Body of pancreas (tissue), 4 donors: Measurements from ENCODE around the gene ZNF275. TPM values are rescaled to one million over a fixed set of nuclear protein-coding genes. Genes with fewer than 3 reads are reported as not detected.

Experiments
- ATAC-seq: fragments of 150-250 bp; one replicate; pipeline ENCODE4 v1.9.1; 2016
- DNase-seq, 4 donors: peaks; one replicate each; pipeline ENCODE4 v3.0.0-alpha.2; 2019
- H3K27ac ChIP-seq, 4 donors: fragments of 200-600 bp; sonication (generic); 1 replicate in 3 of 4; 2 replicates in 1 of 4; pipeline versions ENCODE4 v1.5.1 to v1.6.1; 2016 to 2019; ENCODE audit warnings: mild to moderate bottlenecking in 1 of 4, mixed read lengths in 1 of 4, moderate library complexity in 1 of 4
- H3K27me3 ChIP-seq, 2 donors: fragments of 200-600 bp; sonication (generic); one replicate each; pipeline ENCODE4 v1.6.0; 2016; ENCODE audit warnings: mild to moderate bottlenecking in 1 of 2
- H3K36me3 ChIP-seq, 2 donors: fragments of 200-600 bp; sonication (generic); replicated peaks in 1 of 2; 2 replicates each; pipeline ENCODE4 v1.5.1; 2016; ENCODE audit warnings: low read depth in 2 of 2; ENCODE audit not compliant: insufficient read depth in 1 of 2
- H3K4me1 ChIP-seq: fragments of 200-600 bp; sonication (generic); one replicate; pipeline ENCODE4 v1.6.0; 2016
- H3K4me3 ChIP-seq, 2 donors: fragments of 200-600 bp; sonication (generic); 1 replicate in 1 of 2; 2 replicates in 1 of 2; pipeline ENCODE4 v1.5.1; 2016 to 2019
- H3K9me3 ChIP-seq, 3 donors: fragments of 200-600 bp; sonication (generic); 1 replicate in 2 of 3; 2 replicates in 1 of 3; pipeline ENCODE4 v1.5.1; 2016
- CTCF ChIP-seq, 7 experiments: fragments of 450-650 bp in 4 of 7; fragments of 200-600 bp in 3 of 7; sonication (generic) in 3 of 7; IDR thresholded peaks; one replicate each; pipeline ENCODE4 v1.5.1; 2016 to 2019; ENCODE audit warnings: antibody characterized with exemption in 7 of 7
- POLR2A ChIP-seq, 3 donors: fragments of 450-650 bp; IDR thresholded peaks; one replicate each; pipeline ENCODE4 v1.6.1; 2016; ENCODE audit warnings: antibody characterized with exemption in 3 of 3, mild to moderate bottlenecking in 2 of 3
- WGBS, 2 donors: methylation state at CpG; one replicate each; pipeline ENCODE4 v1.1.5; 2017; 5-methylcytosine and 5-hydroxymethylcytosine counted together
- intact Hi-C: fragments of 100-400 bp; cut with DNase I; formaldehyde crosslinking; loops from one replicate; pipeline ENCODE4 v1.15.1; 2023
- total RNA-seq, 2 donors: library from RNA; depleted of rRNA; stranded (reverse); fragments of >200 nt; gene quantifications; one replicate each; pipeline ENCODE4 v1.1.0, GENCODE V29; 2016

The ZNF275 gene
- total RNA-seq, 2 donors from 2014 or later: 8.0 to 12.2 TPM

DNA sequence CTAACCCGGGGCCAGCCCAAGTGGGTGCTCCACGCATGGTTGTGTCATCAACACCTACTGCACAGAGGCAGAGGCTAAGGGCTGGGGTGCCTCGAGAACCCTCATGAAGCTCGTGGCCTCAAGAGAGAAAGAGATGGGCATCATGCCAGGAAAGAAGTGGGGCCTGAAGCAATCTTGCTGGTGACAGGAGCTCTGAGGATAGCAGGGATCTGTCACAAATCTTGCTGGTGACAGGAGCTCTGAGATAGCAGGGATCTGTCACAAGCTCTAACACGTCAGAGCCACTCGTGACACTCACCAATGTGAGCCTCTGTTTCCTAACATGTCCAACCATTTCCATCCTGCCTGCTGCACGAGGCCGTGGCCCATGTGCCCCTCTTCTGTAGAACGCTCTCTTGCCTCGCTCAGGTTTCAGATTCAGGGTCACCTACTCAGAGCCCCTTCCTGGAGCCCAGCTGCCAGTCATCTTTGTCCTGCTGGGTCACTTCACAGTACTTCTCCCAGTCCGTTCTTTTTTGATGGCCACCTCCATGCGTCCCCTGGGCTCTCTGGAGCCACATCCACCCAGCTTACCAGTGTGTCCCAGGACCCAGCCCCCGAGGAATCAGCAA, 46.1 kb downstream of the ZNF275 start:
- Histone ChIP-seq H3K4me1 (peaks cover 16% of the 10 kb centered on the region), H3K27ac (no peak overlapping the region), H3K4me3 (no peak overlapping the region), H3K27me3 (no peaks in the 10 kb centered on the region), H3K36me3 (no peaks in the 10 kb centered on the region), H3K9me3 (no peaks in the 10 kb centered on the region)
- TF ChIP-seq POLR2A (IDR thresholded peaks at IDR 0.05): no peak
- no peak for TF ChIP-seq CTCF (IDR thresholded peaks at IDR 0.05)
- intact Hi-C loops: no loop called here
- 93% methylated on average over 5 to 10 of the region's 13 CpGs for WGBS, 2 donors
- ATAC-seq: no peak
- no peak for DNase-seq

GRCh38 chrX:153380691-153381090, 46.7 kb downstream of the ZNF275 start:
- H3K4me1 ChIP-seq: peaks cover 16% of the 10 kb centered on the region
- no peaks in the 10 kb centered on the region for H3K36me3 ChIP-seq
- no peak overlapping the region for H3K4me3 ChIP-seq
- H3K27ac ChIP-seq: peak overlapping the region in 2 of 4 donors; percentile 89 to 90
- no peaks in the 10 kb centered on the region for H3K27me3 ChIP-seq
- WGBS, 2 donors: 82% methylated on average over 7 of the region's 9 CpGs; no CpG with 5 or more reads in 1 of the 2 donors
- no peaks in the 10 kb centered on the region for H3K9me3 ChIP-seq
- no peak for ATAC-seq
- no peak for TF ChIP-seq CTCF (IDR thresholded peaks at IDR 0.05)
- no peak for TF ChIP-seq POLR2A (IDR thresholded peaks at IDR 0.05)
- intact Hi-C loops: no loop called here
- no peak for DNase-seq

GRCh38 chrX:153381684-153382532, 48.0 kb downstream of the ZNF275 start:
- H3K27ac ChIP-seq: peak overlapping the region; percentile 23 to 90 (median 74)
- no peak overlapping the region for H3K4me3 ChIP-seq

GRCh38 chrX:153382563-153383482, 48.9 kb downstream of the ZNF275 start:
- no peak for TF ChIP-seq CTCF (IDR thresholded peaks at IDR 0.05)
- Histone ChIP-seq H3K36me3 (no peaks in the 10 kb centered on the region), H3K4me3 (no peak overlapping the region), H3K27ac (peak overlapping the region in 2 of 4 donors; percentile 89 to 90), H3K4me1 (peaks cover 16% of the 10 kb centered on the region), H3K27me3 (no peaks in the 10 kb centered on the region), H3K9me3 (no peaks in the 10 kb centered on the region)
- intact Hi-C loops: no loop called here
- ATAC-seq: no peak
- WGBS, 2 donors: 63 to 77% methylated on average over 3 of the region's 3 CpGs
- DNase-seq: no peak

More at GRCh38 chrX:153381684-153382532, 48.0 kb downstream of the ZNF275 start:
- Histone ChIP-seq H3K36me3 (no peaks in the 10 kb centered on the region), H3K4me1 (peaks cover 16% of the 10 kb centered on the region), H3K27me3 (no peaks in the 10 kb centered on the region), H3K9me3 (no peaks in the 10 kb centered on the region)
- peak; percentile 63 to 82 (median 70) for DNase-seq
- 9 to 27% methylated on average over 3 to 12 of the region's 12 CpGs for WGBS, 2 donors
- ATAC-seq: peak; percentile 95
- intact Hi-C loops: no loop called here
- TF ChIP-seq POLR2A (IDR thresholded peaks at IDR 0.05): peak in 2 of 3 donors; percentile 20 to 24
- peak in 4 of 7 experiments; percentile 23 to 45 (median 34) for TF ChIP-seq CTCF (IDR thresholded peaks at IDR 0.05)
